LNCAP (cell line): ENCODE measurements around the gene PLA2G2C.

ENCODE experiments used
- CTCF ChIP-seq: fragments of 450-650 bp; IDR thresholded peaks from 2 replicates; pipeline ENCODE4 v1.5.1; 2017; ENCODE audit warnings: mild to moderate bottlenecking

The PLA2G2C gene

GRCh38 chr1:20126806-20127440 is 59.4 kb downstream of the PLA2G2C start:
- no peak for TF ChIP-seq CTCF

- TF ChIP-seq CTCF, result no peak
Measured at GRCh38 chr1:20126041-20126805, 60.1 kb downstream of the PLA2G2C start.

GRCh38 chr1:20125100-20125499 is 61.2 kb downstream of the PLA2G2C start:
- no peak for TF ChIP-seq CTCF

GRCh38 chr1:20124456-20125057 is 61.8 kb downstream of the PLA2G2C start:
- TF ChIP-seq CTCF, result no peak

- no peak for TF ChIP-seq CTCF
Measured at GRCh38 chr1:20123722-20124455, 62.4 kb downstream of the PLA2G2C start.

- TF ChIP-seq CTCF, result no peak
Measured at GRCh38 chr1:20120796-20121195, 65.5 kb downstream of the PLA2G2C start.

GRCh38 chr1:20119347-20119746 is 67.0 kb downstream of the PLA2G2C start, which contains the start of gene PLA2G2D:
PLA2G2D (minus strand) TSS chr1:20119536; CDS start chr1:20119498, 38 bp downstream.
- no peak for TF ChIP-seq CTCF
